PC-9 (cell line): ENCODE results near the gene CLEC11A. TPM values are rescaled to one million over a fixed set of nuclear protein-coding genes. Genes with fewer than 3 reads are reported as not detected.

Experiments used
- BruUV-seq: library from RNA; stranded (reverse); fragments of 400-500 nt; replicated peaks from 2 replicates; lab custom pipeline; 2021; lab: Mats Ljungman, UMichigan
- CTCF ChIA-PET: fragments of 300-600 bp; sonication (Branson Sonifier 250); formaldehyde crosslinking; loops from one replicate; lab custom pipeline; 2022; ENCODE audit warnings: antibody characterized with exemption; lab: Charles Lee
- POLR2A ChIA-PET: fragments of 300-600 bp; sonication (Branson Sonifier 250); formaldehyde crosslinking; loops from one replicate; lab custom pipeline; 2022; ENCODE audit warnings: antibody characterized with exemption; ENCODE audit not compliant: unreplicated experiment; lab: Charles Lee
- DNase-seq, 2 experiments: peaks; one replicate each; pipeline versions ENCODE4 v3.0.0 to v3.0.0-alpha.2; 2015 to 2022; ENCODE audit warnings: mixed read lengths in 1 of 2
- H2AFZ ChIP-seq: fragments of 200-600 bp; sonication (generic); 2 replicates; pipeline ENCODE4 v1.8.1; 2017; ENCODE audit warnings: antibody characterized with exemption
- H3F3A ChIP-seq: fragments of 200-600 bp; sonication (generic); 2 replicates; pipeline ENCODE4 v1.8.1; 2017; ENCODE audit warnings: antibody characterized with exemption, mild to moderate bottlenecking, low read depth; ENCODE audit not compliant: insufficient read depth
- H3K27ac ChIP-seq: fragments of 200-600 bp; sonication (generic); 2 replicates; pipeline ENCODE4 v1.6.1; 2016; ENCODE audit warnings: mixed run types
- H3K27me3 ChIP-seq: fragments of 200-600 bp; sonication (generic); 2 replicates; pipeline ENCODE4 v1.6.1; 2016; ENCODE audit warnings: low read depth, mixed run types; ENCODE audit not compliant: insufficient read depth
- H3K36me3 ChIP-seq: fragments of 200-600 bp; sonication (generic); 2 replicates; pipeline ENCODE4 v1.6.1; 2016; ENCODE audit warnings: low read depth, mixed run types
- H3K4me1 ChIP-seq: fragments of 200-600 bp; sonication (generic); replicated peaks from 2 replicates; pipeline ENCODE4 v1.6.1; 2016; ENCODE audit warnings: mixed run types; ENCODE audit not compliant: insufficient read depth
- H3K4me2 ChIP-seq: fragments of 200-600 bp; sonication (generic); 2 replicates; pipeline ENCODE4 v1.6.1; 2017; ENCODE audit warnings: mixed run types
- H3K4me3 ChIP-seq: fragments of 200-600 bp; sonication (generic); 2 replicates; pipeline ENCODE4 v1.6.1; 2016; ENCODE audit warnings: mixed run types
- H3K79me2 ChIP-seq: fragments of 200-600 bp; sonication (generic); 2 replicates; pipeline ENCODE4 v1.6.1; 2017; ENCODE audit warnings: low read depth, mixed run types
- H3K9me2 ChIP-seq: fragments of 200-600 bp; sonication (generic); 2 replicates; pipeline ENCODE4 v1.8.1; 2017; ENCODE audit warnings: mild to moderate bottlenecking; ENCODE audit not compliant: insufficient read depth
- H3K9me3 ChIP-seq: fragments of 200-600 bp; sonication (generic); 2 replicates; pipeline ENCODE4 v1.8.1; 2016; ENCODE audit warnings: low read depth; ENCODE audit not compliant: insufficient read depth
- H4K20me1 ChIP-seq: fragments of 200-600 bp; sonication (generic); 2 replicates; pipeline ENCODE4 v1.8.1; 2017; ENCODE audit not compliant: insufficient read depth
- EZH2 ChIP-seq: fragments of 200-600 bp; sonication (generic); IDR thresholded peaks from 2 replicates; pipeline ENCODE4 v1.8.0; 2017; ENCODE audit warnings: antibody characterized with exemption, low read depth
- intact Hi-C: fragments of 100-400 bp; cut with micrococcal nuclease; formaldehyde crosslinking; loops from one replicate; pipeline ENCODE4 v1.10.0; 2022; ENCODE audit not compliant: unreplicated experiment
- total RNA-seq: library from RNA; stranded (reverse); gene quantifications from 2 replicates; pipeline ENCODE4 v1.2.3, GENCODE V29; 2021
- TF ChIP-seq, protein P1 (sequence below): fragments of 200-600 bp; sonication (generic); conservative IDR thresholded peaks from 2 replicates; pipeline ENCODE4 v1.6.1; 2017; ENCODE audit warnings: mixed run types, antibody characterized with exemption, mild to moderate bottlenecking, moderate library complexity

The CLEC11A gene
- total RNA-seq, 1 experiment from 2014 or later, result not detected

DNA sequence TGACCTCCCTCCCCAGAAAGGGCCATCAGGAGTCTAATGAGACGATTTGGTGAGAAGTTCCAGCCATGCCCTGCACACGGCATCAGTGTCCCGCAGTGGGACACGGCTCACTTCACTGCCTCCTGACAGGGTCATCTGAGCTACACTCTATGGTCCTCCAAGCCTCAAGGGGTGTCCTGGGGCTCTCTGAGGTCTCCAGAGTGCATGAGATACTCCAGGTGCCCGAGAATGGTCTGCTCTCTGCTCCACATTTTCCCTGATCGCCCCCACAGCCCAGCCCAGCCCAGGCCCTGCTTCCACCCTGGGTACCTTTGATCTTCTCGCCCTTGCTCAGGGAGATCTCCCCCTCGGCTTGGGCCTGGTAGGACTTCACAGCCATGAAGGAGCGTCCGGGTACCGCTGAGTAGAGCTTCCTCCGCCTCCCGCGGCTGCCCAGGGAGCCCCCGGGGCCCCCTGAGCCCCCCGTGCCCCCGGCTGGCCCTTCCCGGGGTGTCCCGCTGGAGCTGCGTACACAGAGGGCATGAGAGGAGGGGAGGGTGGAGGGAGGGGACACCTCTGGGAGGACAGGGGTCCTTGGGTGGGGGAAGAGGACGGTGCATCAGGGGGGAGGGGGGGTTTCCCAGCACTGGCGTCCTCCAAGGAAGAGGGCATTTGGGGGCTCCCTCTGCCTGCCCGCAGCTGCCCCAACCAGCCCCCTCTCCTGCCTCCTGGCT lies 20.9 kb upstream of the CLEC11A start:
- H3K4me2 ChIP-seq, result no peak overlapping the region
- H3K36me3 ChIP-seq, result no peaks in the 10 kb centered on the region
- H3K4me3 ChIP-seq, result no peak overlapping the region
- no peaks in the 10 kb centered on the region for H3K9me2 ChIP-seq
- no peaks in the 10 kb centered on the region for H3K79me2 ChIP-seq
- intact Hi-C loops, result loop anchor here (10.0 kb wide), 1 partner anchor 312 kb away; the partner anchor contains the start of gene KLK10
- no TSS peak for BruUV-seq
- H3K27me3 ChIP-seq, result peaks cover 89% of the 10 kb centered on the region
- TF ChIP-seq, protein P1, sequence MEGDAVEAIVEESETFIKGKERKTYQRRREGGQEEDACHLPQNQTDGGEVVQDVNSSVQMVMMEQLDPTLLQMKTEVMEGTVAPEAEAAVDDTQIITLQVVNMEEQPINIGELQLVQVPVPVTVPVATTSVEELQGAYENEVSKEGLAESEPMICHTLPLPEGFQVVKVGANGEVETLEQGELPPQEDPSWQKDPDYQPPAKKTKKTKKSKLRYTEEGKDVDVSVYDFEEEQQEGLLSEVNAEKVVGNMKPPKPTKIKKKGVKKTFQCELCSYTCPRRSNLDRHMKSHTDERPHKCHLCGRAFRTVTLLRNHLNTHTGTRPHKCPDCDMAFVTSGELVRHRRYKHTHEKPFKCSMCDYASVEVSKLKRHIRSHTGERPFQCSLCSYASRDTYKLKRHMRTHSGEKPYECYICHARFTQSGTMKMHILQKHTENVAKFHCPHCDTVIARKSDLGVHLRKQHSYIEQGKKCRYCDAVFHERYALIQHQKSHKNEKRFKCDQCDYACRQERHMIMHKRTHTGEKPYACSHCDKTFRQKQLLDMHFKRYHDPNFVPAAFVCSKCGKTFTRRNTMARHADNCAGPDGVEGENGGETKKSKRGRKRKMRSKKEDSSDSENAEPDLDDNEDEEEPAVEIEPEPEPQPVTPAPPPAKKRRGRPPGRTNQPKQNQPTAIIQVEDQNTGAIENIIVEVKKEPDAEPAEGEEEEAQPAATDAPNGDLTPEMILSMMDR, result no peak
- no peak for TF ChIP-seq EZH2
- H3K27ac ChIP-seq, result no peak overlapping the region
- ChIA-PET CTCF (no interaction called here), POLR2A (no interaction called here)
- H4K20me1 ChIP-seq, result peaks cover 5% of the 10 kb centered on the region; the same call in 1 of the 2 replicates
- H3F3A ChIP-seq, result no peaks in the 10 kb centered on the region
- no peaks in the 10 kb centered on the region for H3K9me3 ChIP-seq
- H2AFZ ChIP-seq, result no peak overlapping the region
- DNase-seq, result no peak
- no peaks in the 10 kb centered on the region for H3K4me1 ChIP-seq

DNA sequence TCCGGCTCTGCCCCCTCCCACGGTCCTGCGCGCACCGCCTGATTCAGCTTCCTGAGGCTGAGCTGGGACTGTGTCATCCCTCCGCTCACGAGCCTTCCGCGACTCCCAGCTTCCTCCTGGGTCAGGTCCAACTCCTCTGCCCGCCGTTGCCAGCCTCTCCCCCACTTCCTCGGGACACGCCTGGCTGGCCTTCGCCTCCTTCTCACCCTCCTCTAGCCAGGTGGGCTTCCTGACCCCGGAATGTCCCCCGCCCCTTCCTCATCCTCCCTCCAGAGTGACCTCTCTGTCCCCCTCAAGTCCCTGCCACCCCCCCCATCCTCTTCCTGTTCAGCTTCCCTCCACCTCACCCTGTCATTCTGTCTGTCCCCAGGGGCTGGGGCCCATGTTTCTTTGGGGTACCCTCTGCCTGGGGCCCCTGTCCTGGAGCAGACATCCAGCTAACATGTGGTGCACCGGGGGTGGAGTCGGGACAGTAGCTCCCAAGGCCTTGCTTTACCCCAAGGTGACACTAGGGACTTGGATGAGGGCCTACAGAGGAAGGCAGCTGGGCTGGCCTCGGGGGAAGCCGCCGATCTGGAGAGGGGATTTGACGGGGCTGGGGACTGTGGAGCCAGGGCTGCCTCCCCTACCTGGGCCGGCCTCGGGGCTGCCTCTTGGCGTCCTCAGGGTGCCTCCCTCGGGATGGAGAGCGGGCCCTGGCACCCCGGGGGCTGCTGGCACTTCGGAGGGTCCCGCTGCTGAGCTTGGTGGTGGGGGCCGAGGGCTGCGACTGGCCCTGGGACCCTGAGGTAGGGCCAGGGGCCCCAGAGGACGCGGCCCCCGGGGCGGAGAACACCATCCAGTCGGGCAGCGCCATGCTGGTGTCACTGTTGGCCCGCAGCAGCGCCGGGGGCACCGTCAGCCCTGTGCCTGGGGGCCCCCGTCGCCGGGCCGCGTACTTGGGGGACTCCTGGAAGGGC lies 20.0 kb upstream of the CLEC11A start:
- ChIA-PET CTCF (interaction anchor here (0.6 to 0.7 kb wide), 2 partner anchors 56 to 754 kb away, joined by 4 to 7 read pairs; no protein-coding TSS in a partner anchor), POLR2A (no interaction called here)
- intact Hi-C loops, result loop anchor here (10.0 kb wide), 1 partner anchor 312 kb away; the partner anchor contains the start of gene KLK10
- Histone ChIP-seq H3K9me3 (no peaks in the 10 kb centered on the region), H3K4me2 (no peak overlapping the region), H4K20me1 (peaks cover 5% of the 10 kb centered on the region; the same call in 1 of the 2 replicates), H3K27me3 (peaks cover 89% of the 10 kb centered on the region), H3K9me2 (no peaks in the 10 kb centered on the region), H3K79me2 (no peaks in the 10 kb centered on the region), H2AFZ (no peak overlapping the region), H3K27ac (no peak overlapping the region), H3K4me1 (no peaks in the 10 kb centered on the region), H3K4me3 (no peak overlapping the region), H3F3A (no peaks in the 10 kb centered on the region), H3K36me3 (no peaks in the 10 kb centered on the region)
- TF ChIP-seq EZH2, result no peak
- TF ChIP-seq, protein P1, result no peak
- no TSS peak for BruUV-seq
- DNase-seq, result no peak
